Fibroblast of the aortic adventitia (primary cell): ENCODE results near the gene PLEKHJ1. TPM values are rescaled to one million over a fixed set of nuclear protein-coding genes. Genes with fewer than 3 reads are reported as not detected.
"Not testable (repeated sequence)": the region's sequence is repeated elsewhere in the genome, so short reads cannot be mapped to it uniquely, and the experiment has no call there.

Experiments used
- DNase-seq: peaks from one replicate; pipeline ENCODE4 v3.0.0-alpha.2; 2010; ENCODE audit warnings: low read depth
- H3K4me3 ChIP-seq: 2 replicates; pipeline ENCODE4 v1.5.1; 2011; ENCODE audit warnings: low read depth, mild to moderate bottlenecking, control low read depth, low read length, moderate library complexity
- total RNA-seq: library from RNA; depleted of rRNA; stranded (reverse); fragments of >200 nt; gene quantifications from 2 replicates; pipeline ENCODE4 v1.2.3, GENCODE V29; 2012; ENCODE audit warnings: low replicate concordance
- TF ChIP-seq, protein P1 (sequence below): IDR thresholded peaks from 2 replicates; pipeline ENCODE4 v1.5.1; 2011; ENCODE audit warnings: mild to moderate bottlenecking, low read length, control low read depth, inconsistent platforms; ENCODE audit not compliant: insufficient read depth

PLEKHJ1 gene
- total RNA-seq, 1 donor: 33.4 TPM

DNA sequence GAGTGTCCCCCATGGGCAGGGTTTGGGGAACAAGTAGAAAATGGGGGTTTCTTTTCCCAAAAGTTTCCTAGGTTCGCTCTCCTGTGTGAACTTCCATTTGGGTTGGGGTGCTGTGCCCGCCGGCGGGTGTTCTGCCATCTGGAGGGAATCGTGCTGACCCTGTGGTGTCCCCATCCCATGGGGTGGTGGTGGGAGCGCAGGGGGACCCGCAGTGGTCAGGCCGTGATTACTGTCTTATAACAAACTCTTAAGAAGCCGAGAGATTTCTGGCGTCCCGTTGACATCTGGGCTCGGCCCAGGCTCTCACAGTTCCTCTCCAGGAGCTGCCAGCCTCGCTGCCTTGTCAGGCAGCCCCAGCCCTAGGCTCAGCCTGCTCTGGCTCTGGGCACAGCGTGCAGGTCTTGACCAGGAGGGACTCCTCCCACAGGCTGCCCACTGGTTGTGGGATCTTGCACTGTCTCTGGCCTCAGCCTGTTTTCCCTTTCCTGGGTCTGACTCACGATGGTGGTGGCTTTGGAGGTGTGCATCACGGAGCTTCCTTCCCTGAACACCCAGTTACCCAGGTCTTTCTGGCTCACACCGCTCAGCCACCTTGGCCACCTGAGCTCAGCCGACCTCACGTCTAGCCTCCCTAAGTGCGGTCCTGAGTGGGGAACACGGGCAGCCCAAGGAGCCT is 34.5 kb downstream of the PLEKHJ1 start:
- TF ChIP-seq, protein P1, sequence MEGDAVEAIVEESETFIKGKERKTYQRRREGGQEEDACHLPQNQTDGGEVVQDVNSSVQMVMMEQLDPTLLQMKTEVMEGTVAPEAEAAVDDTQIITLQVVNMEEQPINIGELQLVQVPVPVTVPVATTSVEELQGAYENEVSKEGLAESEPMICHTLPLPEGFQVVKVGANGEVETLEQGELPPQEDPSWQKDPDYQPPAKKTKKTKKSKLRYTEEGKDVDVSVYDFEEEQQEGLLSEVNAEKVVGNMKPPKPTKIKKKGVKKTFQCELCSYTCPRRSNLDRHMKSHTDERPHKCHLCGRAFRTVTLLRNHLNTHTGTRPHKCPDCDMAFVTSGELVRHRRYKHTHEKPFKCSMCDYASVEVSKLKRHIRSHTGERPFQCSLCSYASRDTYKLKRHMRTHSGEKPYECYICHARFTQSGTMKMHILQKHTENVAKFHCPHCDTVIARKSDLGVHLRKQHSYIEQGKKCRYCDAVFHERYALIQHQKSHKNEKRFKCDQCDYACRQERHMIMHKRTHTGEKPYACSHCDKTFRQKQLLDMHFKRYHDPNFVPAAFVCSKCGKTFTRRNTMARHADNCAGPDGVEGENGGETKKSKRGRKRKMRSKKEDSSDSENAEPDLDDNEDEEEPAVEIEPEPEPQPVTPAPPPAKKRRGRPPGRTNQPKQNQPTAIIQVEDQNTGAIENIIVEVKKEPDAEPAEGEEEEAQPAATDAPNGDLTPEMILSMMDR: no peak

DNA sequence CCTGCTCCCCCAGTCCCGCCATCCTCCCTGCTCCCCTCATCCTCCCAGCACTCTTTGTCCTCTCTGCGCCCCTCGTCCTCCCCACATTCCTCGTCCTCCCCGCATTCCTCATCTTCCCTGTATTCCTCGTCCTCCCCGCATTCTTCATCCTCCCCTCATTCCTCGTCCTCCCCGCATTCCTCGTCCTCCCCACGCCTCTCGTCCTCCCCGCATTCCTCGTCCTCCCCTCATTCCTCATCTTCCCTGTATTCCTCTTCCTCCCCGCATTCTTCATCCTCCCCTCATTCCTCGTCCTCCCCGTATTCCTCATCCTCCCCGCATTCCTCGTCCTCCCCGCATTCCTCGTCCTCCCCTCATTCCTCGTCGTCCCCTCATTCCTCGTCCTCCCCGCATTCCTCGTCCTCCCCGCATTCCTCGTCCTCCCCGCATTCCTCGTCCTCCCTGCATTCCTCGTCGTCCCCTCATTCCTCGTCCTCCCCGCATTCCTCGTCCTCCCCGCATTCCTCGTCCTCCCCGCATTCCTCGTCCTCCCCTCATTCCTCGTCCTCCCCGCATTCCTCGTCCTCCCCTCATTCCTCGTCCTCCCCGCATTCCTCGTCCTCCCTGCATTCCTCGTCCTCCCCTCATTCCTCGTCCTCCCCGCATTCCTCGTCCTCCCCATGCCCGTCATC is 35.4 kb downstream of the PLEKHJ1 start:
- H3K4me3 ChIP-seq, DNase-seq: not testable (repeated sequence)

More for the DNA sequence above, 34.5 kb downstream of the PLEKHJ1 start:
- H3K4me3 ChIP-seq: no peak overlapping the region
- no peak for DNase-seq

DNA sequence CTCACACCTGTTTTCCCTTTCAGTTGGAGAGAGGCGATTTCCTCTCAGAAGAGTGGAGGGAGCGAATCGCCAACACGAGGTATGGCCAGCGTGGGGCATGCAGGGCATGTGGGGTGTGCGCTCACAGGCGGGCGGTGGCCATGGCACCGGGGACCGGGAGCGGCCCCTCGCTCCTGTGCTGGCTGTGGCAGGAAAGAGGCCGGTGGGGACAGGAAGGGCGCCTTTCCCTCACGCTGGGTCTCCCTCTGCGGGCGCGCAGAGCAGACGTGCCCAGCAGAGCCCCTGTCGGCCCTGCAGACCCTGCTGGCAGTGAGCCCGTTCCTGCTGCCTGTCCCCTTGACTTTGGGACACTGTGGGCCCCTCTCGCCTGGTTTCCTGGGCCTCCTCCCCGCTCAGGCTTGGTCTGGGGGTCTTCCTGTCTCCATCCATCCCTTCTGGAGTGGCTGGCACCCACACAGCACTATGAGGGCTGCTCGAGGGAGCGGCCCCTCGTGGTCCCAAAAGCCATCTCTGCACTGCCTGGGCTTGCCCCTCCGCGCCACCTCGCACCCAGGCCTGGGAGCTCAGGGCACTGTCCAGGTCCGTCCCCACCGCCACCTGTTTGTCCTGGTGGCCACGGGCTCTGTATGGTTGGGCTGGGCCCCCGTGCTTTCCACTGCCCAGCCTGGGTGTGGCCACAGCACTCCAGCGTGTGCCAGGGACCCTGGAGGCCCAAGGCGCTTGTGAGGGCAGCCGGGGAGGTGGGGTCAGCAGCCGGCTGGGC is 36.1 kb downstream of the PLEKHJ1 start:
- no peak for DNase-seq
- TF ChIP-seq, protein P1: no peak
- no peak overlapping the region for H3K4me3 ChIP-seq

DNA sequence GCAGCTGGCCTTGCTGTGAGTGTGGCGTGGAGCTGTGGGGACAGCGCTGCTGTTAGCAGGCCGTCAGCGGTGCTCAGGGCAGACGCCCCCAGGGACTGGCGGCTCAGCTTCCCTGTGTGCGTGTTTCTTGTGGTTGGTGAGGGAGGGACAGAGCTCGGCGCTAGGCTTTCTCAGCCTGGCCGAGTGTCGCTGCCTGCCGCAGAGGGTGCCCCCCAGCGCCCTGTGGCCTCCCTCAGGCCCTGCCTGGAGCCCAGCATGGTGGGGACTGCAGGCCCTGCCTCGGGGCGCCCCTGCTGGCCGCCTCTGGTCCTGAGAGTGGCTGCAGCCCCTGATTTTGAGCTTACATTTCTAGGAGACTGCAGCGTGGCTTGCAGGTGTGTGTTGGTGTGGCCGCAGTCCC is 36.9 kb downstream of the PLEKHJ1 start:
- TF ChIP-seq, protein P1: peak; percentile 29
- no peak for DNase-seq
- H3K4me3 ChIP-seq: no peak overlapping the region

DNA sequence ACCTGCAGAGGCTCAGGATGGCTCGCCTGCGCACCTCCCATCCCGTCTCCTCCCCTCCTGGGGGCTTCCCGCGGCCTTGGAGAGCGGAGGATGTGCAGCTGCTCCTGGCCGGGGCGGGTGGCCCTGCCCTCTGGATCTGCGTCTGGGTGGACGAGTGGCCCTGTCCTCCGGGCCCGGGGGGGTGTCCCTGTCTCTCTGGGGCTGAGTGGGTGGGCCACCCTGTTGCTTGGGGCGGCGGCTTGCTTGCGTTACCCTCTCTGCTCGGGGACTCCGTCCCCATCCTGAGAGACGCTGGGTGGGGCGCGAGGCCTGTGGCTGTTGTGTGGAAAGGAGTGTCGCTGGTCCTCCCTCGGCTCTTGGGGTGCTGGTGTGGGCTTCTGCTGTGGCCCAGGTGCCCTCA is 37.8 kb downstream of the PLEKHJ1 start:
- no peak for DNase-seq
- no peak overlapping the region for H3K4me3 ChIP-seq
- TF ChIP-seq, protein P1: no peak

DNA sequence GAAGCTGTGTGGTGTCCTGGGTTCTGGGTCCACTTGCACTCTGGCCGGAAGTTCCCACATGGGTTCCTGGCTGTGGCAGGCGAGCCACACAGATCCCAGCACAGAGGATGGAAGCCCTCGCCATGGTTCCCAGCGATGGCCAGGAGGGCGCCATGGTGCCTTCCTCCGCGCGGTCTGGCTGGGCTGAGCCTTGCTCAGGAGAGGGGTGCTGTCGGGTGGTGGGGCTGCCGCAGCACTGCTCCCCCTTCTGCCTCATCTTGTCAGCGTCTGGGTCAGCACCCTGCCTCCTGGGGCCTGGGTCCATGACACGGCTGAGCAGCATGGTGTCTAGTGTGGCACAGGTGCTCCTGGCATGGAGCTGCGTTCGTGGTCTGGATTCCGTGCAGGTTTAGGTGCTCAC is 38.9 kb downstream of the PLEKHJ1 start:
- DNase-seq: no peak
- H3K4me3 ChIP-seq: no peak overlapping the region
- TF ChIP-seq, protein P1: no peak

DNA sequence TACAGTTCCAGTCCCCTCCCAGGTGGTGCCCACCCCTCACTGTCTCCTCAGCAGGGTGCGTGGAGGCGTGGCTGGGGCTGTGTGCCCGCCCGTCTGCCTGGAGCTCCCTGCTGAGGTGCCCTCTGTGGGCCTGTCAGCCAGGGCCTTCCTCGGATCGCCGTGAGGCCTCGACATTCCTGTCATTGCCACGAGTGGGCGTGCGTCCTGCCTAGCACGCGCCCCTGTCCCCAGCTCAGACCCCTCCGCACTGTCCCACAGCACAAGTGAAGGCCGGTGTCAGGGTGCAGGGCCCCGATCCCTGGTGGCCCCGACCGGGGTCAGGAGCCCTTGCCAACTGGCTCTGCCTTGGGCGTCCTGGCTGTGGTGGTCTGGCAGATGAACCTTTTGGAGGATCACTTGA is 40.2 kb downstream of the PLEKHJ1 start:
- H3K4me3 ChIP-seq: no peak overlapping the region
- TF ChIP-seq, protein P1: no peak
- DNase-seq: no peak
